OCI-LY1 (cell line): ENCODE data around the gene TET1.

ENCODE experiments used
- CTCF ChIP-seq: fragments of 200-600 bp; sonication (generic), shearing (Covaris generic); IDR thresholded peaks from 2 replicates; pipeline ENCODE4 v1.5.1; 2017; ENCODE audit warnings: mild to moderate bottlenecking, antibody characterized with exemption, low read length, moderate library complexity, mixed read lengths
- EZH2 ChIP-seq: fragments of 200-600 bp; sonication (generic), shearing (Covaris generic); IDR thresholded peaks from 2 replicates; pipeline ENCODE4 v1.8.0; 2017; ENCODE audit warnings: borderline replicate concordance, mixed run types, mild to moderate bottlenecking, antibody characterized with exemption, low read length, moderate library complexity, mixed read lengths

GRCh38 chr10:68526634-68527307, 33.4 kb upstream of the TET1 start:
- TF ChIP-seq CTCF (no peak), EZH2 (no peak)
